ENCODE data around the gene PDZD2. TPM values are rescaled to one million over a fixed set of nuclear protein-coding genes. Genes with fewer than 3 reads are reported as not detected.

The PDZD2 gene
- total and polyA plus RNA-seq, 2 experiments from 2014 or later: 8.3 to 16.9 TPM

- Histone ChIP-seq H3K79me2 (replicated peaks; ENCODE audit: insufficient read depth) (no peaks in the 10 kb centered on the region; the same call in 1 of the 2 replicates), H3F3A (replicated peaks; ENCODE audit: low read depth) (no peaks in the 10 kb centered on the region), H3K4me2 (0 out of 2 replicates have a peak overlapping the region, but pooled peaks have one; percentile 14), H3K36me3 (ENCODE audit: insufficient read depth) (no peaks in the 10 kb centered on the region), H3K27ac (ENCODE audit: low read depth) (no peak overlapping the region), H3K4me3 (no peak overlapping the region), H3K9me2 (ENCODE audit: insufficient read depth) (no peaks in the 10 kb centered on the region), H2AFZ (no peak overlapping the region), H3K27me3 (ENCODE audit: insufficient read depth) (peaks cover 7% of the 10 kb centered on the region; the same call in 1 of the 2 replicates), H4K20me1 (replicated peaks; ENCODE audit: insufficient read depth) (peaks cover 4% of the 10 kb centered on the region; the same call in 1 of the 2 replicates), H3K4me1 (ENCODE audit: insufficient read depth) (0 out of 2 replicates have a peak, but pooled peaks cover 4% of the 10 kb centered on the region)
- H3K4me3 Mint-ChIP-seq: no peak overlapping the region
- no peaks in the 10 kb centered on the region for H3K27me3 Mint-ChIP-seq (ENCODE audit: insufficient read depth, low read depth, poor library complexity)
- no peak overlapping the region for H3K27ac Mint-ChIP-seq
- ATAC-seq (peak; percentile 78), DNase-seq (ENCODE audit: low spot score) (peak; percentile 23)
- no peaks in the 10 kb centered on the region for H3K4me1 Mint-ChIP-seq
- no peaks in the 10 kb centered on the region for H3K9me3 Mint-ChIP-seq
- no peaks in the 10 kb centered on the region for H3K36me3 Mint-ChIP-seq (ENCODE audit: low read depth)
- TF ChIP-seq EZH2 (IDR thresholded peaks at IDR 0.05; ENCODE audit: low read depth, unreplicated experiment) (no peak), JUNB (IDR thresholded peaks at IDR 0.05; ENCODE audit: unreplicated experiment) (no peak), ZNF114 (CRISPR knock-in tag; IDR thresholded peaks at IDR 0.05) (no peak)
Observed at GRCh38 chr5:31645420-31646081, 6.6 kb downstream of the PDZD2 start.

- no peaks in the 10 kb centered on the region for H3K4me1 Mint-ChIP-seq
- Histone ChIP-seq H3K4me3 (no peak overlapping the region), H3K9me2 (ENCODE audit: insufficient read depth) (no peaks in the 10 kb centered on the region), H3K27ac (ENCODE audit: low read depth) (no peak overlapping the region), H3K27me3 (ENCODE audit: insufficient read depth) (no peaks in the 10 kb centered on the region), H4K20me1 (replicated peaks; ENCODE audit: insufficient read depth) (no peaks in the 10 kb centered on the region; the same call in 1 of the 2 replicates), H3K36me3 (ENCODE audit: insufficient read depth) (no peaks in the 10 kb centered on the region), H3F3A (replicated peaks; ENCODE audit: low read depth) (no peaks in the 10 kb centered on the region), H3K4me2 (no peak overlapping the region), H3K4me1 (ENCODE audit: insufficient read depth) (0 out of 2 replicates have a peak, but pooled peaks cover 4% of the 10 kb centered on the region), H2AFZ (no peak overlapping the region), H3K79me2 (replicated peaks; ENCODE audit: insufficient read depth) (no peaks in the 10 kb centered on the region; the same call in 1 of the 2 replicates)
- no peak overlapping the region for H3K27ac Mint-ChIP-seq
- no peaks in the 10 kb centered on the region for H3K9me3 Mint-ChIP-seq
- DNase-seq (ENCODE audit: low spot score): no peak
- no peak for ATAC-seq
- no peak overlapping the region for H3K4me3 Mint-ChIP-seq
- H3K36me3 Mint-ChIP-seq (ENCODE audit: low read depth): no peaks in the 10 kb centered on the region
- TF ChIP-seq REST (IDR thresholded peaks at IDR 0.05; ENCODE audit: unreplicated experiment) (no peak), ZNF114 (CRISPR knock-in tag; IDR thresholded peaks at IDR 0.05) (no peak), STAT1 (IDR thresholded peaks at IDR 0.05; ENCODE audit: unreplicated experiment) (no peak), NANOG (IDR thresholded peaks at IDR 0.05; ENCODE audit: borderline replicate concordance) (no peak), JUNB (IDR thresholded peaks at IDR 0.05; ENCODE audit: unreplicated experiment) (no peak)
- no peaks in the 10 kb centered on the region for H3K27me3 Mint-ChIP-seq (ENCODE audit: insufficient read depth, low read depth, poor library complexity)
Observed at GRCh38 chr5:31648326-31648725, 9.4 kb downstream of the PDZD2 start.

Measured in GM23338 (cell line).